Activated T-cell treated with anti-CD3 and anti-CD28 coated beads, Interleukin-2, amount 50 U/mL, for 4 hours (primary cell): ENCODE results near the gene LONP2. TPM values are rescaled to one million over a fixed set of nuclear protein-coding genes. Genes with fewer than 3 reads are reported as not detected.
"Not testable (repeated sequence)": the region's sequence is repeated elsewhere in the genome, so short reads cannot be mapped to it uniquely, and the experiment has no call there.

ENCODE experiments used
- ATAC-seq, 2 donors: fragments of 200-7000 bp; cut with Tn5 transposase; one replicate each; pipeline ENCODE4 v1.10.0; 2021
- DNase-seq: peaks from one replicate; pipeline ENCODE4 v3.0.0-alpha.2; 2020
- H3K27me3 Mint-ChIP-seq: one replicate; pipeline ENCODE4 v1.8.0; 2021; ENCODE audit warnings: low read depth, mixed read lengths
- H3K36me3 Mint-ChIP-seq: one replicate; pipeline ENCODE4 v1.8.0; 2022; ENCODE audit warnings: mixed read lengths; ENCODE audit not compliant: insufficient read depth
- H3K4me1 Mint-ChIP-seq: one replicate; pipeline ENCODE4 v1.8.0; 2021; ENCODE audit warnings: low read depth, mixed read lengths
- H3K4me3 Mint-ChIP-seq: one replicate; pipeline ENCODE4 v1.8.0; 2021; ENCODE audit warnings: mild to moderate bottlenecking, moderate library complexity, mixed read lengths
- H3K9me3 Mint-ChIP-seq: one replicate; pipeline ENCODE4 v1.8.0; 2021; ENCODE audit warnings: mixed read lengths
- total RNA-seq, 3 donors: library from RNA; stranded (reverse); gene quantifications; one replicate each; pipeline ENCODE4 v1.2.1, GENCODE V29; 2021

LONP2 gene
- total RNA-seq, 3 donors from 2014 or later, result 50.5 to 57.6 (median 53.1) TPM

DNA sequence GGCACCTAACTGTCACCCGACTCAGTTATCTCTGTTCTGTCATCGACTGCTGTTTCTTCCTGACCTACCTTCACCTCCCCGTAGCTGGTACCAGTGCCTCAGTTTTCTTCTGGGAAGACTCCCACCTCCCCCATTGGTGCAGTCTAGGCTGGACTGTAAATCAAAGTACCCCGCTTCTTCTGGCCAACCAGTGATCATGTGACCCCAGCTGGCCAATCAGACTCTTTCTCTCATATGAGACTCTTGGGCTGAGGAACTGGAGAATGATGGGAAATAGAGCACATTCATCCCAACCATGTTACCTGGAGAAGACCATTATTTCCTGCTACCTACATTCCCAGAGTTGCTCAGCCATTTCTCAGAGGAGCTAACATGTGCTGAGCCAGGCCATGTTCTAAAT is 20.6 kb upstream of the LONP2 start:
- H3K27me3 Mint-ChIP-seq, result no peaks in the 10 kb centered on the region

GRCh38 chr16:48225456-48225855 is 18.6 kb upstream of the LONP2 start:
- no peak for DNase-seq
- Mint-ChIP-seq H3K36me3 (no peaks in the 10 kb centered on the region), H3K9me3 (no peaks in the 10 kb centered on the region), H3K4me1 (no peaks in the 10 kb centered on the region), H3K4me3 (no peak overlapping the region), H3K27me3 (peaks cover 3% of the 10 kb centered on the region)
- ATAC-seq, result no peak

More for the DNA sequence above, 20.6 kb upstream of the LONP2 start:
- DNase-seq (no peak), ATAC-seq (no peak)
- no peaks in the 10 kb centered on the region for H3K36me3 Mint-ChIP-seq
- H3K4me3 Mint-ChIP-seq, result no peak overlapping the region
- peaks cover 3% of the 10 kb centered on the region for H3K9me3 Mint-ChIP-seq
- H3K4me1 Mint-ChIP-seq, result no peaks in the 10 kb centered on the region

DNA sequence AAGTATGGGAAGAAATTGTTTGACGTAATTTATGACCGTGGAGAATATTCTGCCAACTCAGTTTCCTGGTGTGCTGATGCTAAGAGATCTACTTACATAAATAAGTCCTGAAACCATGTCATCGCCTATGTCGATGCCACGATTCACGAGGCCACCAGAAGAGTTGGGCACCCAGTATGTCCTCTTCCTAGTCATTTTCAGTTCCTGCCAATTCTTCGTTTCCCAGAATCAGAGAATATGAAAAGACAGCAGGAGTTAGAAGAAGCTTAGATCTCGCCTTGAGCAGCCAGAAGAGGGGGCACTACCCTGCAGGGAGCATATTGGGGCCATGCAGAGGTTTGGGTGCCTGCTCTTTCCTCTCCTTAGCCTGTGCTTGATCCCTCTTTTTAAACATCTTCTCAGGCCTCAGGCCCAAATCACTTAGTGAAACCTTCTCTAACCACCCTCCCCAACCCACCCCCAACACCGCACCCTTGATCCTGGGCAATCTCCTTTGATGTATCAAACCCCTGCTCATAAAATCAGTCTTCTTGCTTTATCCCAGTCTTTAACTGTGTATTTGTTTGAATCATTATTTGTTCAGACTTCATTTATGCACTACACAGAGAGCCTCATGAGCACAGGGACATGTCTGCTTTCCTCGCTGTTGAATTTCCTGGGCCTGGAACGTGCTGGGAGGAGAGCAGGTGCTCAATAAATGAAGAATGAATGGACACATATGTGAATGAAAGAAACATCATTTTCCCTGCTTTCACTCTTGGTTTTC is 12.2 kb upstream of the LONP2 start:
- H3K4me3 Mint-ChIP-seq, result no peak overlapping the region
- H3K36me3 Mint-ChIP-seq, result no peaks in the 10 kb centered on the region
- DNase-seq, result no peak
- H3K9me3 Mint-ChIP-seq, result no peaks in the 10 kb centered on the region
- H3K27me3 Mint-ChIP-seq, result peaks cover 3% of the 10 kb centered on the region
- H3K4me1 Mint-ChIP-seq, result peaks cover 9% of the 10 kb centered on the region
- ATAC-seq, result peak; percentile 42 to 54

GRCh38 chr16:48232493-48233040 is 11.5 kb upstream of the LONP2 start:
- no peaks in the 10 kb centered on the region for H3K36me3 Mint-ChIP-seq
- ATAC-seq, result peak; percentile 78 to 94
- DNase-seq, result no peak
- H3K4me3 Mint-ChIP-seq, result no peak overlapping the region
- no peaks in the 10 kb centered on the region for H3K9me3 Mint-ChIP-seq
- peaks cover 9% of the 10 kb centered on the region for H3K4me1 Mint-ChIP-seq
- H3K27me3 Mint-ChIP-seq, result peaks cover 3% of the 10 kb centered on the region

GRCh38 chr16:48234630-48235029 is 9.5 kb upstream of the LONP2 start:
- no peak for ATAC-seq
- H3K4me1 Mint-ChIP-seq, result peaks cover 9% of the 10 kb centered on the region
- no peaks in the 10 kb centered on the region for H3K9me3 Mint-ChIP-seq
- H3K27me3 Mint-ChIP-seq, result peaks cover 4% of the 10 kb centered on the region
- no peaks in the 10 kb centered on the region for H3K36me3 Mint-ChIP-seq
- H3K4me3 Mint-ChIP-seq, result no peak overlapping the region
- no peak for DNase-seq

GRCh38 chr16:48235058-48235555 is 9.0 kb upstream of the LONP2 start:
- ATAC-seq (no peak), DNase-seq (no peak)
- H3K4me1 Mint-ChIP-seq, result peaks cover 9% of the 10 kb centered on the region
- no peaks in the 10 kb centered on the region for H3K9me3 Mint-ChIP-seq
- H3K4me3 Mint-ChIP-seq, result no peak overlapping the region
- H3K27me3 Mint-ChIP-seq, result peaks cover 1% of the 10 kb centered on the region
- H3K36me3 Mint-ChIP-seq, result no peaks in the 10 kb centered on the region

- DNase-seq, result no peak
- Mint-ChIP-seq H3K27me3 (peaks cover 1% of the 10 kb centered on the region), H3K9me3 (no peaks in the 10 kb centered on the region), H3K4me3 (no peak overlapping the region), H3K36me3 (no peaks in the 10 kb centered on the region), H3K4me1 (peaks cover 9% of the 10 kb centered on the region)
- ATAC-seq, result no peak
Observed at GRCh38 chr16:48235556-48236136, 8.5 kb upstream of the LONP2 start.

GRCh38 chr16:48236286-48236685 is 7.8 kb upstream of the LONP2 start:
- H3K4me1 Mint-ChIP-seq, result peaks cover 8% of the 10 kb centered on the region
- H3K36me3 Mint-ChIP-seq, result no peaks in the 10 kb centered on the region
- no peak overlapping the region for H3K4me3 Mint-ChIP-seq
- DNase-seq, result no peak
- peaks cover 1% of the 10 kb centered on the region for H3K27me3 Mint-ChIP-seq
- no peaks in the 10 kb centered on the region for H3K9me3 Mint-ChIP-seq
- no peak for ATAC-seq

DNA sequence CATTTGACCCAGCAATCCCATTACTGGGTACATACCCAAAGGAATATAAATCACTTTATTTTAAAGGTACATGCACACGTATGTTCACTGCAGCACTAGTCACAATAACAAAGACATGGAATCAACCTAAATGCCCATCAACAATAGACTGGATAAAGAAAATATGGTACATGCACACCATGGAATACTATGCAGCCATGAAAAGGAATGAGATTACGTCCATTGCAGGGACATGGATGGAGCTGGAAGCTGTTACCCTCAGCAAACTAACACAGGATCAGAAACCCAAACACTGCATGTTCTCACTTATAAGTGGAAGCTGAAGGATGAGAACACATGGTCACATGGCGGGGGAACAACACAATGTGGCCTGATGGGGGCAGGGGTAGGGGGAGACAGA is 4.0 kb upstream of the LONP2 start:
- not testable (repeated sequence) for H3K9me3 Mint-ChIP-seq, H3K36me3 Mint-ChIP-seq, DNase-seq, ATAC-seq, H3K27me3 Mint-ChIP-seq, H3K4me3 Mint-ChIP-seq
- peaks cover 10% of the 10 kb centered on the region for H3K4me1 Mint-ChIP-seq

DNA sequence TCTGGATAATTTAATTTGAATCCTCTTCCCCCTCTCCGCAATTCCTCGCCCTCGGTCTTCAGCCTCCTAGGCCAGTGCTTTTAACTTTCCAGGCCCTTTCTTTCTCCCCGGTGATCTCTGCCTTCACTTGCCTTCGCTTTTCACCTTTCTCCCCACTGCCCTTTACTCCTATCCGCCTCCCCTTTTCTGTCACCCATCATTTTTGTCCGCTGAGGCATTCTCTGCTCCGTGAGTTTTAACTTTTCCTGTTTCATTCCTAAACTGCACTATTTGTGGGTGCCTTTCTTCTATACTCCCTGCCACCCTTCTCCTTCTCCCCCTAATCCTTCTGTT is 729 bp downstream of the LONP2 start:
- Mint-ChIP-seq H3K4me1 (peaks cover 44% of the 10 kb centered on the region), H3K27me3 (no peaks in the 10 kb centered on the region), H3K4me3 (peak overlapping the region; percentile 97), H3K36me3 (peaks cover 6% of the 10 kb centered on the region), H3K9me3 (no peaks in the 10 kb centered on the region)
- peak in 1 of 2 donors; percentile 9 for ATAC-seq
- DNase-seq, result no peak

DNA sequence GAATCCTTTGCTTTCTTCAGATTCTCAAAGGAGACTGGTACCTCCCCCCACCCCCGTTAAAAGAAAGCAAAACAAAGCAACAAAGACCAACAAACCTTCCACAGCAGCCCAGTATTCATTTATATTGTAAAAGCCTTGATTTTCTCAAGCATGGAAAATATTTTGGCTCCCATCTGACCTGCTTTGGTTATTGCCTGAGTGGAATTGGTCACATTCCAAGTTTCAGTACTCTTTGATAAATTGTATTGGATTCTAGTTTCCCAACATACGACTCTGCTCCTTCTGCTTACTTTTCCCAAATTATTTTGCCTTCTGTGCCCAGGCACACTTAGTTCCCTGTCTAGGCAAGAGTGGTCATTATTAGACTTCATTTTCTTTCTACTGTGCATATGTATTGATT is 2.0 kb downstream of the LONP2 start:
- ATAC-seq, result no peak
- H3K4me3 Mint-ChIP-seq, result peak overlapping the region; percentile 97

DNA sequence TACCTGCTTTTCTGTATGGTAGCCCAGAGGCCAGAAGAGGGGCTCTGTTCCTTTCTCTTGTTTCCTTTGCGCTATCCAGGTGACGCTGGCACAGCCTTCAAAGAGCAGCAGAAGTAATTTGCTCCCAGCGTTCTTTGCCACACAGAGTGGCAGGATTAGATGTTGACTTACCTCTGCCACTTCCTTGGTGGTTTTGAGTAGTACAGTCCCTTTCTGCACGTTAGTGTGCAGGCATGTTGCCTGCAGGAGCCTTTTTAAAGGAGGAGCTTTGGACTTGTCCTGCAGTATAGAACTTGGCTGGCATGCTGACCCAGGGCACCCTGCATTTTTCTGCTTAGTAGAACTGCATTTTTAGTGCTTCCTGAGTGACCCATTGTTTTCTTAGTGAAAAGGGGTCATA is 3.2 kb downstream of the LONP2 start, which contains the start of gene ABCC11:
ABCC11 (minus strand) TSS at position 229 of the 400 bp plus-strand sequence. CDS start 15,618 bp downstream, outside the sequence.
- DNase-seq, result no peak
- peaks cover 11% of the 10 kb centered on the region for H3K36me3 Mint-ChIP-seq
- H3K4me3 Mint-ChIP-seq, result peak within 1 kb of the TSS; percentile 97
- no peak for ATAC-seq
- H3K4me1 Mint-ChIP-seq, result peaks cover 59% of the 10 kb centered on the region
- no peaks in the 10 kb centered on the region for H3K27me3 Mint-ChIP-seq
- H3K9me3 Mint-ChIP-seq, result no peaks in the 10 kb centered on the region

More for the DNA sequence above, 2.0 kb downstream of the LONP2 start:
- Mint-ChIP-seq H3K27me3 (no peaks in the 10 kb centered on the region), H3K36me3 (peaks cover 6% of the 10 kb centered on the region), H3K4me1 (peaks cover 52% of the 10 kb centered on the region), H3K9me3 (no peaks in the 10 kb centered on the region)
- DNase-seq, result no peak

DNA sequence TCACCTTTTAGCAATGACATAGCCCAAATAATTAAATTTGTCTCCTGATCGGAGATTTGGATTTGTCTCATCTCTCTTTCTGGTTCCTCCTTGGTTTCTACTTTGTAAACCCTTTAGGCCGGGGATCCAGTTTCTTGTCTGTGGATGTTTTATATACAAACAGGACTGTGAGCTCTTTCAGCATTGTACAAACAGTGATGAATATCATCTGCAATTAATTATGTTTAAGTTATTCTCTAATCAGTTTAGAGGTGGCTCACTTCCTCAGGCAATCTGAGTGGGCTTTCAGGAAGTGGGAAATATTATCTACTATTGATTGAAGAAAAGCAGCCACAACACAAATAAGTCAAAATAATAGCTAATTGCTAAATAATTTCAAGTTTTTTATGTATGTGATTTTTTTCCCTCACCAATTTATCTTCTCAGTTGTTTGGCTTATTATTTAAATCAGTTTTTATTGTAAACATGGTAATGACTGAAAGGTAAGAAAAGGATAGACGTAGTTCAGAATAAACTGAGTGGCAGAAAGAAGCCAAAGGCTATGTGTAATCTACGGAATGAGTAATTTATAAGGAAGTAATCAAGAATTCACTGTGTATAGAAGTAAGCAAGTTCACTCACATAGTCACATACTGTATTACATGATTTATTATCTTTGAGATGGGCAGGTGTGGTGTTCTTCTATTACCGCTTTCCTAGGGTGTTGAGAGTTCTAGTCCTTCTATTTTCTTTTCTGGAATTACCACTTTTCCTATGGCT is 6.6 kb downstream of the LONP2 start:
- Mint-ChIP-seq H3K4me3 (no peak overlapping the region), H3K9me3 (no peaks in the 10 kb centered on the region), H3K27me3 (no peaks in the 10 kb centered on the region), H3K36me3 (peaks cover 24% of the 10 kb centered on the region), H3K4me1 (peaks cover 44% of the 10 kb centered on the region)
- ATAC-seq, result no peak
- DNase-seq, result no peak

GRCh38 chr16:48252013-48252412 is 7.9 kb downstream of the LONP2 start:
- ATAC-seq, result no peak
- H3K4me3 Mint-ChIP-seq, result no peak overlapping the region
- peaks cover 31% of the 10 kb centered on the region for H3K4me1 Mint-ChIP-seq
- H3K9me3 Mint-ChIP-seq, result no peaks in the 10 kb centered on the region
- H3K36me3 Mint-ChIP-seq, result peaks cover 27% of the 10 kb centered on the region
- DNase-seq, result no peak
- no peaks in the 10 kb centered on the region for H3K27me3 Mint-ChIP-seq
